ENCODE measurements around the gene KDM6A.
A peak's percentile ranks its signal among the peaks of the same experiment; 100 is the strongest.

KDM6A gene

GRCh38 chrX:44913656-44914531 lies 40.9 kb downstream of the KDM6A start:
- Histone ChIP-seq H2AFZ (ENCODE audit: insufficient read depth, low read length, poor library complexity) (no peak overlapping the region), H3K4me3 (ENCODE audit: low read depth, low read length) (no peak overlapping the region), H3K23ac (ENCODE audit: low read length) (no peak overlapping the region), H3K27ac (ENCODE audit: low read depth, low read length) (no peak overlapping the region), H2BK12ac (ENCODE audit: low read length) (no peak overlapping the region), H3K14ac (ENCODE audit: low read length) (no peak overlapping the region), H3K36me3 (ENCODE audit: control insufficient read depth in 1 of 2, insufficient read depth in 2 of 2, low read length in 2 of 2) (peaks cover 0 to 1% of the 10 kb centered on the region in 2 experiments), H3K4ac (ENCODE audit: low read depth, low read length) (no peak overlapping the region), H4K12ac (ENCODE audit: low read depth, low read length) (no peak overlapping the region), H2AK5ac (ENCODE audit: low read length) (no peak overlapping the region), H2BK5ac (ENCODE audit: low read depth, low read length, poor library complexity) (no peak overlapping the region), H3K9ac (ENCODE audit: low read length) (no peak overlapping the region), H4K91ac (ENCODE audit: low read depth, low read length) (no peak overlapping the region), H3K18ac (ENCODE audit: low read length) (no peak overlapping the region), H3K4me1 (ENCODE audit: control insufficient read depth in 1 of 2, insufficient read depth in 2 of 2, low read length in 2 of 2) (no peaks in the 10 kb centered on the region), H3K79me2 (ENCODE audit: control insufficient read depth, insufficient read depth, low read length, poor library complexity) (no peaks in the 10 kb centered on the region), H3K9me3 (ENCODE audit: insufficient read depth, low read depth, low read length) (no peaks in the 10 kb centered on the region), H3K4me2 (ENCODE audit: low read length) (no peak overlapping the region), H4K8ac (ENCODE audit: low read depth, low read length) (no peak overlapping the region), H3K27me3 (ENCODE audit: insufficient read depth, low read length) (no peaks in the 10 kb centered on the region), H2BK120ac (ENCODE audit: insufficient read depth, low read length, poor library complexity) (no peak overlapping the region), H3K79me1 (ENCODE audit: low read length) (no peaks in the 10 kb centered on the region)
- WGBS (ENCODE audit: extremely low coverage, insufficient coverage, insufficient read length) = no CpG with 5 or more reads among the region's 9 CpGs
- DNase-seq = no peak

GRCh38 chrX:44914532-44915198 lies 41.7 kb downstream of the KDM6A start:
- H2BK12ac ChIP-seq (ENCODE audit: low read length) = no peak overlapping the region
- H3K4me1 ChIP-seq (ENCODE audit: control insufficient read depth in 1 of 2, insufficient read depth in 2 of 2, low read length in 2 of 2) = no peaks in the 10 kb centered on the region
- no peak overlapping the region for H2BK120ac ChIP-seq (ENCODE audit: insufficient read depth, low read length, poor library complexity)
- no peak overlapping the region for H3K14ac ChIP-seq (ENCODE audit: low read length)
- no peak overlapping the region for H2AK5ac ChIP-seq (ENCODE audit: low read length)
- H3K18ac ChIP-seq (ENCODE audit: low read length) = no peak overlapping the region
- H2AFZ ChIP-seq (ENCODE audit: insufficient read depth, low read length, poor library complexity) = no peak overlapping the region
- H3K9ac ChIP-seq (ENCODE audit: low read length) = no peak overlapping the region
- H3K4me3 ChIP-seq (ENCODE audit: low read depth, low read length) = no peak overlapping the region
- H3K27me3 ChIP-seq (ENCODE audit: insufficient read depth, low read length) = no peaks in the 10 kb centered on the region
- H2BK5ac ChIP-seq (ENCODE audit: low read depth, low read length, poor library complexity) = no peak overlapping the region
- H4K8ac ChIP-seq (ENCODE audit: low read depth, low read length) = no peak overlapping the region
- no peak overlapping the region for H4K12ac ChIP-seq (ENCODE audit: low read depth, low read length)
- no peak overlapping the region for H3K4ac ChIP-seq (ENCODE audit: low read depth, low read length)
- H3K9me3 ChIP-seq (ENCODE audit: insufficient read depth, low read depth, low read length) = no peaks in the 10 kb centered on the region
- H3K4me2 ChIP-seq (ENCODE audit: low read length) = no peak overlapping the region
- no peaks in the 10 kb centered on the region for H3K79me1 ChIP-seq (ENCODE audit: low read length)
- no CpG with 5 or more reads among the region's 2 CpGs for WGBS (ENCODE audit: extremely low coverage, insufficient coverage, insufficient read length)
- DNase-seq = no peak
- H3K79me2 ChIP-seq (ENCODE audit: control insufficient read depth, insufficient read depth, low read length, poor library complexity) = no peaks in the 10 kb centered on the region
- peaks cover 0 to 1% of the 10 kb centered on the region in 2 experiments for H3K36me3 ChIP-seq (ENCODE audit: control insufficient read depth in 1 of 2, insufficient read depth in 2 of 2, low read length in 2 of 2)
- no peak overlapping the region for H4K91ac ChIP-seq (ENCODE audit: low read depth, low read length)
- no peak overlapping the region for H3K23ac ChIP-seq (ENCODE audit: low read length)
- H3K27ac ChIP-seq (ENCODE audit: low read depth, low read length) = no peak overlapping the region

GRCh38 chrX:44915361-44915868 lies 42.4 kb downstream of the KDM6A start:
- WGBS (ENCODE audit: extremely low coverage, insufficient coverage, insufficient read length) = no CpG with 5 or more reads among the region's 8 CpGs
- peaks cover 0 to 1% of the 10 kb centered on the region in 2 experiments for H3K36me3 ChIP-seq (ENCODE audit: control insufficient read depth in 1 of 2, insufficient read depth in 2 of 2, low read length in 2 of 2)

GRCh38 chrX:44918722-44919121 lies 45.7 kb downstream of the KDM6A start:
- no peak overlapping the region for H3K4ac ChIP-seq (ENCODE audit: low read depth, low read length)
- H2BK5ac ChIP-seq (ENCODE audit: low read depth, low read length, poor library complexity) = no peak overlapping the region
- DNase-seq = peak in 1 of 2 donors; percentile 59
- H3K18ac ChIP-seq (ENCODE audit: low read length) = no peak overlapping the region
- H2AK5ac ChIP-seq (ENCODE audit: low read length) = no peak overlapping the region
- no peak overlapping the region for H4K8ac ChIP-seq (ENCODE audit: low read depth, low read length)
- H3K4me3 ChIP-seq (ENCODE audit: low read depth, low read length) = no peak overlapping the region
- no peak overlapping the region for H2AFZ ChIP-seq (ENCODE audit: insufficient read depth, low read length, poor library complexity)
- WGBS (ENCODE audit: extremely low coverage, insufficient coverage, insufficient read length) = no CpG with 5 or more reads among the region's 1 CpG
- H4K12ac ChIP-seq (ENCODE audit: low read depth, low read length) = no peak overlapping the region
- H3K36me3 ChIP-seq (ENCODE audit: control insufficient read depth in 1 of 2, insufficient read depth in 2 of 2, low read length in 2 of 2) = no peaks in the 10 kb centered on the region
- H3K9me3 ChIP-seq (ENCODE audit: insufficient read depth, low read depth, low read length) = no peaks in the 10 kb centered on the region
- no peak overlapping the region for H2BK12ac ChIP-seq (ENCODE audit: low read length)
- no peak overlapping the region for H3K27ac ChIP-seq (ENCODE audit: low read depth, low read length)
- no peak overlapping the region for H3K23ac ChIP-seq (ENCODE audit: low read length)
- H3K14ac ChIP-seq (ENCODE audit: low read length) = no peak overlapping the region
- H4K91ac ChIP-seq (ENCODE audit: low read depth, low read length) = no peak overlapping the region
- no peak overlapping the region for H3K9ac ChIP-seq (ENCODE audit: low read length)
- H3K79me1 ChIP-seq (ENCODE audit: low read length) = no peaks in the 10 kb centered on the region
- H3K79me2 ChIP-seq (ENCODE audit: control insufficient read depth, insufficient read depth, low read length, poor library complexity) = no peaks in the 10 kb centered on the region
- no peaks in the 10 kb centered on the region for H3K4me1 ChIP-seq (ENCODE audit: control insufficient read depth in 1 of 2, insufficient read depth in 2 of 2, low read length in 2 of 2)
- no peaks in the 10 kb centered on the region for H3K27me3 ChIP-seq (ENCODE audit: insufficient read depth, low read length)
- no peak overlapping the region for H3K4me2 ChIP-seq (ENCODE audit: low read length)
- no peak overlapping the region for H2BK120ac ChIP-seq (ENCODE audit: insufficient read depth, low read length, poor library complexity)

More at GRCh38 chrX:44915361-44915868, 42.4 kb downstream of the KDM6A start:
- no peak overlapping the region for H3K27ac ChIP-seq (ENCODE audit: low read depth, low read length)
- H2AK5ac ChIP-seq (ENCODE audit: low read length) = no peak overlapping the region
- no peak overlapping the region for H2BK12ac ChIP-seq (ENCODE audit: low read length)
- no peaks in the 10 kb centered on the region for H3K79me1 ChIP-seq (ENCODE audit: low read length)
- no peaks in the 10 kb centered on the region for H3K4me1 ChIP-seq (ENCODE audit: control insufficient read depth in 1 of 2, insufficient read depth in 2 of 2, low read length in 2 of 2)
- no peaks in the 10 kb centered on the region for H3K9me3 ChIP-seq (ENCODE audit: insufficient read depth, low read depth, low read length)
- H3K27me3 ChIP-seq (ENCODE audit: insufficient read depth, low read length) = no peaks in the 10 kb centered on the region
- no peak overlapping the region for H3K9ac ChIP-seq (ENCODE audit: low read length)
- H3K79me2 ChIP-seq (ENCODE audit: control insufficient read depth, insufficient read depth, low read length, poor library complexity) = no peaks in the 10 kb centered on the region
- H3K4ac ChIP-seq (ENCODE audit: low read depth, low read length) = no peak overlapping the region
- no peak overlapping the region for H4K91ac ChIP-seq (ENCODE audit: low read depth, low read length)
- no peak overlapping the region for H2BK5ac ChIP-seq (ENCODE audit: low read depth, low read length, poor library complexity)
- no peak overlapping the region for H2BK120ac ChIP-seq (ENCODE audit: insufficient read depth, low read length, poor library complexity)
- DNase-seq = no peak
- H3K4me3 ChIP-seq (ENCODE audit: low read depth, low read length) = no peak overlapping the region
- no peak overlapping the region for H4K12ac ChIP-seq (ENCODE audit: low read depth, low read length)
- H3K23ac ChIP-seq (ENCODE audit: low read length) = no peak overlapping the region
- no peak overlapping the region for H2AFZ ChIP-seq (ENCODE audit: insufficient read depth, low read length, poor library complexity)
- no peak overlapping the region for H3K4me2 ChIP-seq (ENCODE audit: low read length)
- H3K18ac ChIP-seq (ENCODE audit: low read length) = no peak overlapping the region
- no peak overlapping the region for H3K14ac ChIP-seq (ENCODE audit: low read length)
- no peak overlapping the region for H4K8ac ChIP-seq (ENCODE audit: low read depth, low read length)

Data from trophoblast cell (in vitro differentiated cells and primary cell).